NCI-H146 treated with DMSO at 0.1 percent for 48 hours (cell line): Measurements from ENCODE around the gene SRRT.
"Not testable (repeated sequence)": the region's sequence is repeated elsewhere in the genome, so short reads cannot be mapped to it uniquely, and the experiment has no call there.

Experiments
- DNase-seq: peaks from one replicate; lab custom pipeline; 2025; ENCODE audit not compliant: unreplicated experiment; lab: John Stamatoyannopoulos, UW

Gene SRRT

GRCh38 chr7:100854146-100854895, 20.6 kb upstream of the SRRT start:
- no peak for DNase-seq

- not testable (repeated sequence) for DNase-seq
Measured at GRCh38 chr7:100854899-100855298, 20.0 kb upstream of the SRRT start.

GRCh38 chr7:100855515-100855914, 19.4 kb upstream of the SRRT start:
- no peak for DNase-seq

GRCh38 chr7:100856871-100857282, 18.0 kb upstream of the SRRT start:
- no peak for DNase-seq

- DNase-seq, result no peak
Measured at GRCh38 chr7:100859856-100860255, 15.0 kb upstream of the SRRT start.

GRCh38 chr7:100860702-100861615, 13.9 kb upstream of the SRRT start:
- DNase-seq, result no peak

GRCh38 chr7:100861616-100861985, 13.3 kb upstream of the SRRT start:
- DNase-seq, result no peak

GRCh38 chr7:100863406-100863950, 11.4 kb upstream of the SRRT start:
- DNase-seq, result no peak

- no peak for DNase-seq
Measured at GRCh38 chr7:100864263-100864845, 10.5 kb upstream of the SRRT start.

- DNase-seq, result no peak
Measured at GRCh38 chr7:100865372-100865911, 9.5 kb upstream of the SRRT start.

- DNase-seq, result no peak
Measured at GRCh38 chr7:100865938-100866728, 8.8 kb upstream of the SRRT start.

GRCh38 chr7:100866729-100867039, 8.2 kb upstream of the SRRT start:
- no peak for DNase-seq

GRCh38 chr7:100867040-100867775, 7.7 kb upstream of the SRRT start, which contains the start of gene TRIP6:
Gene TRIP6, plus strand, starts transcription at chr7:100867387. Its CDS starts 111 bp downstream, at chr7:100867498.
- no peak for DNase-seq

GRCh38 chr7:100867776-100868485, 7.0 kb upstream of the SRRT start:
- DNase-seq, result no peak

- no peak for DNase-seq
Measured at GRCh38 chr7:100873599-100874299, 1.2 kb upstream of the SRRT start.

GRCh38 chr7:100874300-100874576, 665 bp upstream of the SRRT start:
- DNase-seq, result no peak

- DNase-seq, result no peak
Measured at GRCh38 chr7:100875356-100875751, 451 bp downstream of the SRRT start.

- DNase-seq, result no peak
Measured at GRCh38 chr7:100878013-100878412, 3.1 kb downstream of the SRRT start.

GRCh38 chr7:100878685-100879084, 3.8 kb downstream of the SRRT start:
- DNase-seq, result no peak
